Gastroesophageal sphincter (tissue), 3 donors: ENCODE measurements around the gene KIF26A.

ENCODE experiments used
- CTCF ChIP-seq, 4 experiments: fragments of 200-600 bp in 2 of 4; fragments of 450-650 bp in 2 of 4; sonication (generic) in 1 of 4; IDR thresholded peaks; one replicate each; pipeline ENCODE4 v1.5.1; 2017 to 2019; ENCODE audit warnings: antibody characterized with exemption in 4 of 4, mild to moderate bottlenecking in 2 of 4, moderate library complexity in 2 of 4
- EP300 ChIP-seq: sonication (generic); formaldehyde crosslinking; IDR thresholded peaks from one replicate; pipeline ENCODE4 v1.6.1; 2017; ENCODE audit warnings: antibody characterized with exemption, mild to moderate bottlenecking
- POLR2A ChIP-seq, 2 donors: fragments of 450-650 bp; IDR thresholded peaks; one replicate each; pipeline ENCODE4 v1.6.1; 2017; ENCODE audit warnings: antibody characterized with exemption in 2 of 2, mild to moderate bottlenecking in 2 of 2, moderate library complexity in 1 of 2
- POLR2AphosphoS5 ChIP-seq: sonication (generic); formaldehyde crosslinking; IDR thresholded peaks from one replicate; pipeline ENCODE4 v1.6.1; 2017; ENCODE audit warnings: antibody characterized with exemption

GRCh38 chr14:104144453-104144790, 6.0 kb downstream of the KIF26A start:
- no peak for TF ChIP-seq CTCF (IDR thresholded peaks at IDR 0.05)
- TF ChIP-seq EP300: no peak
- no peak for TF ChIP-seq POLR2A (IDR thresholded peaks at IDR 0.05)
- TF ChIP-seq POLR2AphosphoS5: no peak
